Central memory CD8-positive, alpha-beta T cell (primary cell): ENCODE measurements around the gene RABL3.
"Not testable (repeated sequence)": the region's sequence is repeated elsewhere in the genome, so short reads cannot be mapped to it uniquely, and the experiment has no call there.

Source experiments
- ATAC-seq: fragments of 150-1000 bp; cut with Tn5 transposase; replicated peaks from 2 replicates; pipeline ENCODE4 v1.10.0; 2022; ENCODE audit warnings: mild to moderate bottlenecking, moderate FRiP score, moderate number of reproducible peaks; ENCODE audit not compliant: poor library complexity, severe bottlenecking; ENCODE audit errors: extremely low read depth
- DNase-seq, 2 donors: peaks; one replicate each; pipeline ENCODE4 v3.0.0; 2021; ENCODE audit warnings: low spot score in 2 of 2
- H3K27ac Mint-ChIP-seq: one replicate; pipeline ENCODE4 v1.8.0; 2022; ENCODE audit warnings: low read depth, mild to moderate bottlenecking, moderate library complexity, mixed read lengths
- H3K27me3 Mint-ChIP-seq: one replicate; pipeline ENCODE4 v1.8.0; 2022; ENCODE audit warnings: mixed read lengths
- H3K36me3 Mint-ChIP-seq: one replicate; pipeline ENCODE4 v1.8.0; 2022; ENCODE audit warnings: mild to moderate bottlenecking, moderate library complexity, mixed read lengths; ENCODE audit not compliant: insufficient read depth
- H3K4me1 Mint-ChIP-seq: one replicate; pipeline ENCODE4 v1.8.0; 2022; ENCODE audit warnings: mixed read lengths
- H3K4me3 Mint-ChIP-seq: one replicate; pipeline ENCODE4 v1.8.0; 2022; ENCODE audit warnings: mild to moderate bottlenecking, moderate library complexity, mixed read lengths
- H3K9me3 Mint-ChIP-seq: one replicate; pipeline ENCODE4 v1.8.0; 2022; ENCODE audit warnings: mixed read lengths

RABL3 gene

DNA sequence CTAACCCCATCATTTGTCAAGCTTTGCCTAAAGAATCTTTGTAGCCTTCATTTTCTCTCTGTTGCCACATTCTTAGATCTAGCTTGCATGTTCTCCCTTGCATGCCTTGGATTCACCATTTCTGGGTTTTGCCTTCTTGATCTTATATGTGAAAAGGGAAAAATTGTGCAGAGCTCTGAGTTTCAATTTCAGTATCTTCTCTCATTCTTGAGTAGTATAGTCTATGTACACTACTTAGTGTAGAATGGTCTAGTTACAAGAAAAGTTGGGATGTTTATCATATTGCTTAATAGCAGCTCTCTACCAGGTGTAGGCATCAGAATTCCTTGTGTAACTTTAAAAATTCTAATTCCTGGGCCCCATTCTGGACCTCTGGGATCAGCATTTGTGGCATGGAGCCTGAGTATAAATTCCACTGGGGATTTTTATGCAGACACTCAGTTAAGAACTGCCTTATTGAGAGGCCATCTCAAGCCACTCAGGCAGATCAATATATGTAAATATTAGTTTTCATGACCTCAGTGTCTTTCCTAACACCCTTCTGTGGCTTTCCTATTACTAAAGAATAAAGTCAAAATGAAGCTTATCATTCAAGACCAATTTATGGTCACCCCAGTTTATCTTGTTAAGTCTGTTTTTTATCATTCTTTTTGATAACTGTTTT is 23.6 kb upstream of the RABL3 start:
- H3K36me3 Mint-ChIP-seq = peaks cover 5% of the 10 kb centered on the region
- H3K4me3 Mint-ChIP-seq = no peak overlapping the region
- no peaks in the 10 kb centered on the region for H3K27me3 Mint-ChIP-seq
- H3K4me1 Mint-ChIP-seq = peaks cover 59% of the 10 kb centered on the region
- no peak overlapping the region for H3K27ac Mint-ChIP-seq
- no peaks in the 10 kb centered on the region for H3K9me3 Mint-ChIP-seq
- DNase-seq = no peak
- no peak for ATAC-seq

DNA sequence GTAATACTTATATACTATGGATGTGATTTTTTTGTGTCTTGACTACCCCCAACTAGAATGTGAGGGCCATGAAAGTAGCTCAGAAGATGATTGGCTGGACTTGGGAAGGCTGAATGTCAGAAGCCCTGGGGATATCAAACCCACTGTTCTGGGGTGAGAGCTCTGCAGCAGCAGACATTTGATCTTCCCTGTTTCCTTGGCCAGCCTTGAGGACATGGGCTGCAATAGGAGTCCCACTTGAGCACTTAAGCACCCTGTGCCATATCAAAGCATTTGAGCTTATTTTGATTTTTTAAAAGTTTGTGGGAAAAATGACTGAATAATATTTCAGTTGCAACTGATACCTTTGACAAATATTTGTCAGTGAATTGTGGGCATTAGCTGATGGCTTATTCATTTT is 21.9 kb upstream of the RABL3 start:
- DNase-seq (no peak), ATAC-seq (no peak)
- Mint-ChIP-seq H3K9me3 (no peaks in the 10 kb centered on the region), H3K36me3 (peaks cover 7% of the 10 kb centered on the region), H3K27ac (no peak overlapping the region), H3K27me3 (no peaks in the 10 kb centered on the region), H3K4me3 (no peak overlapping the region), H3K4me1 (peaks cover 73% of the 10 kb centered on the region)

DNA sequence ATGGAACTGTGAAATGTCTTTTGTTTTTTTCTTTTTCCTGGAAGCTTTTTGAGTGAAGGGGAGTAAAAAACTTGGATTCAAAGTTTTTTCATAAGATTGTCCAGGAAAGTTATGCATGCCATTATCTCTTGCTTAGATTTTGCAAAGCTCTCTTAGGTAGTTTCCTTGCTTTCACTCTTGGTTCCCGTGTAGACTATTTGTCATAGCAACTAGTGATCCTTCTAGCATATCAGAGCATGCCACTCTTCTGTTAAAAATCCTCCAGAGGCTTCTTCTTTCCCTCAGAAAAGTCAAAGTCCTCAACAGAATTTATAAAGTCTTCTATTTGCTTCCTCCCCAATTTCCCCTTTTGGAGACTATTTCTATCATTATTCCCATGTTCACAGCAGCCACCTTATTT is 21.3 kb upstream of the RABL3 start:
- peaks cover 73% of the 10 kb centered on the region for H3K4me1 Mint-ChIP-seq
- DNase-seq = no peak
- H3K9me3 Mint-ChIP-seq = no peaks in the 10 kb centered on the region
- no peaks in the 10 kb centered on the region for H3K27me3 Mint-ChIP-seq
- H3K4me3 Mint-ChIP-seq = no peak overlapping the region
- H3K36me3 Mint-ChIP-seq = peaks cover 7% of the 10 kb centered on the region
- no peak overlapping the region for H3K27ac Mint-ChIP-seq
- no peak for ATAC-seq

- H3K36me3 Mint-ChIP-seq = peaks cover 5% of the 10 kb centered on the region
- no peak overlapping the region for H3K27ac Mint-ChIP-seq
- H3K4me1 Mint-ChIP-seq = peaks cover 69% of the 10 kb centered on the region
- ATAC-seq (no peak), DNase-seq (no peak)
- no peak overlapping the region for H3K4me3 Mint-ChIP-seq
- H3K27me3 Mint-ChIP-seq = no peaks in the 10 kb centered on the region
- H3K9me3 Mint-ChIP-seq = no peaks in the 10 kb centered on the region
Measured at GRCh38 chr3:120762615-120763014, 20.3 kb upstream of the RABL3 start.

GRCh38 chr3:120758551-120758950 is 16.2 kb upstream of the RABL3 start:
- H3K36me3 Mint-ChIP-seq, ATAC-seq, H3K27ac Mint-ChIP-seq, DNase-seq, H3K27me3 Mint-ChIP-seq, H3K4me3 Mint-ChIP-seq, H3K9me3 Mint-ChIP-seq: not testable (repeated sequence)
- H3K4me1 Mint-ChIP-seq = peaks cover 56% of the 10 kb centered on the region

- Mint-ChIP-seq H3K4me1 (peaks cover 50% of the 10 kb centered on the region), H3K27me3 (no peaks in the 10 kb centered on the region), H3K27ac (no peak overlapping the region), H3K36me3 (peaks cover 15% of the 10 kb centered on the region), H3K9me3 (no peaks in the 10 kb centered on the region), H3K4me3 (no peak overlapping the region)
- DNase-seq = no peak
- no peak for ATAC-seq
Measured at GRCh38 chr3:120756061-120756460, 13.7 kb upstream of the RABL3 start.

GRCh38 chr3:120753810-120754209 is 11.5 kb upstream of the RABL3 start:
- no peak for DNase-seq
- Mint-ChIP-seq H3K9me3 (no peaks in the 10 kb centered on the region), H3K36me3 (peaks cover 15% of the 10 kb centered on the region), H3K4me1 (peaks cover 32% of the 10 kb centered on the region), H3K4me3 (no peak overlapping the region), H3K27me3 (no peaks in the 10 kb centered on the region), H3K27ac (no peak overlapping the region)
- no peak for ATAC-seq

- no peaks in the 10 kb centered on the region for H3K27me3 Mint-ChIP-seq
- ATAC-seq = no peak
- peaks cover 27% of the 10 kb centered on the region for H3K4me1 Mint-ChIP-seq
- peak overlapping the region; percentile 76 for H3K27ac Mint-ChIP-seq
- H3K9me3 Mint-ChIP-seq = no peaks in the 10 kb centered on the region
- no peak overlapping the region for H3K4me3 Mint-ChIP-seq
- peaks cover 15% of the 10 kb centered on the region for H3K36me3 Mint-ChIP-seq
- no peak for DNase-seq
Measured at GRCh38 chr3:120752865-120753264, 10.5 kb upstream of the RABL3 start.

DNA sequence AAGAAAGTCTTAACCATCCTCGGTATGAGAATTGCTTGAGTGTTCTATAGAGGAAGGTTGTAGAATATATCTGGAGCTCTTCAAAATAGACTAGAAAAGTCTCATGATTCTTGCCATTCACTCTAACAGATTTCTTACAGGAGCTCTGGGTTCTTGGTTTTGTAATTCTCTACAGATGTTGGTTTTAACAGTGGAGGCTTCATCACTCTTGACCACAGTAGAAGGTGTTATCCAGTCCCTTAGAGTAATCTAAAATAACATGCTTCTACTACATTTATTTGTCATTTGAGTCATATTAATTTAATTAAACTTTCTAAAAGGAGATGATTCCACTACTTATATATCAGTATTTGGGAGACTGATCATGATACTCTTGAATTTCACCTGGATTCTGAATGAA is 9.9 kb upstream of the RABL3 start:
- H3K36me3 Mint-ChIP-seq = peaks cover 15% of the 10 kb centered on the region
- peak overlapping the region; percentile 76 for H3K27ac Mint-ChIP-seq
- no peak for ATAC-seq
- peaks cover 26% of the 10 kb centered on the region for H3K4me1 Mint-ChIP-seq
- no peaks in the 10 kb centered on the region for H3K27me3 Mint-ChIP-seq
- H3K4me3 Mint-ChIP-seq = no peak overlapping the region
- H3K9me3 Mint-ChIP-seq = no peaks in the 10 kb centered on the region
- DNase-seq = no peak

DNA sequence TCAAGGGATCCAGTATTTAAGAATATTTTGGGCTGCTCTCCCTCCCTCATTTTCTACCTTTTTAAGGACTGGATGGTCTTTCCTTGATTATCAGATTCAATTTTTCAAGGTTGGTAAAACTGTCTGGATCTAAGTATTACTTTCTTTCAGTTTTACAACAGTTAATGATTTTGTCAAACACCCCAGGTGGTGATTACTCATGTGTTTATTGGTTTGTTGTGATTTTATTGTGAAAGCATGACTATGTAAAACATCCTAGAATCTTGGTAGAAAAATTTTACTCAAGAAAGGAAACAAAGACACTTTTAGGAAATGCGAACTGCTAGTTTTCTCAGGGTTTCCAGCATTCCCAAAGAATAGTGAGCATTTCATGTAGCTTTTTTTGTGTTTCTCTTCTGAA is 7.5 kb upstream of the RABL3 start:
- DNase-seq (no peak), ATAC-seq (no peak)
- Mint-ChIP-seq H3K27ac (no peak overlapping the region), H3K9me3 (no peaks in the 10 kb centered on the region), H3K4me1 (peaks cover 29% of the 10 kb centered on the region), H3K4me3 (no peak overlapping the region), H3K27me3 (no peaks in the 10 kb centered on the region), H3K36me3 (peaks cover 11% of the 10 kb centered on the region)

DNA sequence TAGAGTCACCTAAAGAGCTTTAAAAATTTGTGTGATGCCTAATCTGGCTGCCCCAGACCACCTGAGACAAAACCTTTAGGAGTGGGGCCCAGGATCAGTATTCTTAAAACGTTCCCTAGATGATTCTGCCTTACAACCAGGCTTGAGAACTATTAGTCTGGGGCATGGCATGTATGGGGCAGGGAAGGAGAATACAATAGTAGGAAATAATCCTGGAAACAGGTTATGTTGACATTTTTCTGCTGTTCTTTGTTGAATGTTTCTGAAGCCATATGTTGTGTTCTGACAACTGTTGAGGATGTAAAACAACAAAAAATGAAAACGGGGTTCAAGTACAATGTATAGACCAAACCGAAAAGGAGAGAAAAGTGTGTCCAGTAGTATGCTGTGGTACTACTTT is 3.1 kb upstream of the RABL3 start:
- ATAC-seq = no peak
- Mint-ChIP-seq H3K4me1 (peaks cover 42% of the 10 kb centered on the region), H3K27me3 (no peaks in the 10 kb centered on the region), H3K36me3 (peaks cover 15% of the 10 kb centered on the region), H3K9me3 (no peaks in the 10 kb centered on the region), H3K4me3 (no peak overlapping the region), H3K27ac (no peak overlapping the region)
- no peak for DNase-seq

DNA sequence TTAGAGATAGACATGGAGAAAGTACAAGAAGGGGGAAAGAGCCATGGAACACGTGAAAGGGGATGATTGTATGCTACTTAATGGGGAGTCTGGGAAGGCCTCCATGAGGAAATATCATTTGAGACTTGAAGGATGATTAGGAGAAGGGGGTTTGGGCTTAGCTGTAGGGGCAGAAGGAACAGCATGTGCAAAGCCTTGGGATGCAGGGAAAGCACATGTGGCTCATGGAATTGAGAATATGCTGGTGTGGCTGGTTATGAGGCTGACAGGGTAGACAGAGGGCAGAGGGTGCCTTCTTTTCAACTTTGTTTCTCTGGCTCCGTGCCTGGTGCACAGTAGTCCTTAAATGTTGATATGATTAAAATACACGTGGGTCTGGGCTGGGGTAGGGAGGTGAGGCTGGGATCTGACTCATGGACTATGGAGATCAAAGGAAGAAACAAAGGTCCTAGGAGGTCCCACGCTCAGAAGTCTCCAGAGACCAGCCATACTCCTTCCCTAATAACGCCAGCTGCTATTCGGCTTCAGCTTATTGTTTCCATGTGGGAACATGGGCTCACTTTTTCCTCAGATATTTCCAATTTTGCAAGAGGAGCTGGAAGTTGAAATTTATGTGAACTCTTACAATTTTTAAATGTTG is 1.4 kb upstream of the RABL3 start:
- peaks cover 39% of the 10 kb centered on the region for H3K4me1 Mint-ChIP-seq
- H3K27me3 Mint-ChIP-seq = no peaks in the 10 kb centered on the region
- H3K36me3 Mint-ChIP-seq = peaks cover 16% of the 10 kb centered on the region
- peak overlapping the region; percentile 99 for H3K27ac Mint-ChIP-seq
- peak overlapping the region; percentile 91 for H3K4me3 Mint-ChIP-seq
- ATAC-seq = no peak
- no peak for DNase-seq
- no peaks in the 10 kb centered on the region for H3K9me3 Mint-ChIP-seq

GRCh38 chr3:120742849-120743365 is 591 bp upstream of the RABL3 start:
- peak; percentile 8 for ATAC-seq
- DNase-seq = no peak
- H3K4me1 Mint-ChIP-seq = peaks cover 39% of the 10 kb centered on the region
- peaks cover 16% of the 10 kb centered on the region for H3K36me3 Mint-ChIP-seq
- H3K27ac Mint-ChIP-seq = peak overlapping the region; percentile 99
- no peaks in the 10 kb centered on the region for H3K27me3 Mint-ChIP-seq
- peak overlapping the region; percentile 91 for H3K4me3 Mint-ChIP-seq
- no peaks in the 10 kb centered on the region for H3K9me3 Mint-ChIP-seq
